HL-60 (cell line): Measurements from ENCODE around the gene UQCRC2.
"Not testable (repeated sequence)": the region's sequence is repeated elsewhere in the genome, so short reads cannot be mapped to it uniquely, and the experiment has no call there.

ENCODE experiments used
- DNase-seq, 2 experiments: peaks; one replicate each; pipeline ENCODE4 v3.0.0-alpha.2; 2010 to 2020; ENCODE audit warnings: low read depth in 1 of 2, low spot score in 1 of 2
- H3K27ac ChIP-seq: fragments of 250-450 bp; sonication (Bioruptor Pico); replicated peaks from 2 replicates; pipeline ENCODE4 v1.5.1; 2020; ENCODE audit warnings: mild to moderate bottlenecking, moderate library complexity
- H3K27me3 ChIP-seq: fragments of 250-450 bp; sonication (Bioruptor Pico); 2 replicates; pipeline ENCODE4 v1.5.1; 2021; ENCODE audit warnings: mild to moderate bottlenecking, moderate library complexity; ENCODE audit not compliant: insufficient read depth, poor library complexity, severe bottlenecking
- H3K4me3 ChIP-seq: replicated peaks from 2 replicates; pipeline ENCODE4 v1.5.1; 2011; ENCODE audit warnings: mild to moderate bottlenecking, control low read depth, low read length; ENCODE audit not compliant: insufficient read depth
- CTCF ChIP-seq: IDR thresholded peaks from one replicate; pipeline ENCODE4 v1.5.1; 2011; ENCODE audit warnings: low read length, control low read depth, inconsistent platforms; ENCODE audit not compliant: insufficient read depth
- GABPA ChIP-seq: IDR thresholded peaks from 2 replicates; pipeline ENCODE4 v1.6.1; 2012; ENCODE audit warnings: low read depth
- POLR2AphosphoS5 ChIP-seq: IDR thresholded peaks from 2 replicates; pipeline ENCODE4 v1.6.1; 2012; ENCODE audit warnings: low read depth
- REST ChIP-seq: IDR thresholded peaks from 2 replicates; pipeline ENCODE4 v1.6.1; 2012; ENCODE audit warnings: low read depth; ENCODE audit not compliant: insufficient replicate concordance
- SPI1 ChIP-seq: IDR thresholded peaks from 2 replicates; pipeline ENCODE4 v1.6.1; 2012; ENCODE audit warnings: low read depth, mild to moderate bottlenecking, borderline replicate concordance

The UQCRC2 gene

DNA sequence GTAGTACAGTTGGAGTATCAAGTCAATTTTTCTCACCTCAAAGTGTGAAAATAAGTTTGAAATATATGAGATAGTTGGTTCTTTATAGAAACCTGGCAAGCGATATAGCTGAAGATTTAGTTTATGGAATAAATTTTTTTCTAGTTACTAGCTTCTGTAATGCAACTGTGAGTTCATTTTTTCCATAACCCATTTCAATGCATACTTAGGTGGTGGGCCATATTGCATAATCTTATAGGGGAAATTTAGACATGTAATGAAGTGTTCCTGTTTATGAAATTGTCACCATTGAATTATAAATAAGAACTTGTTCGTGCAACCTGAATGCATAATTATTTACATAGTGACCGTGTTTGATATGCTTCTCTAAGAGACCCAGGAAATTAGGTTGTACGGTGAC, 63.8 kb downstream of the UQCRC2 start:
- H3K27ac ChIP-seq: no peak overlapping the region
- TF ChIP-seq REST (no peak), POLR2AphosphoS5 (no peak), CTCF (no peak), GABPA (no peak), SPI1 (no peak)
- DNase-seq: no peak
- no peaks in the 10 kb centered on the region for H3K27me3 ChIP-seq
- H3K4me3 ChIP-seq: no peak overlapping the region

DNA sequence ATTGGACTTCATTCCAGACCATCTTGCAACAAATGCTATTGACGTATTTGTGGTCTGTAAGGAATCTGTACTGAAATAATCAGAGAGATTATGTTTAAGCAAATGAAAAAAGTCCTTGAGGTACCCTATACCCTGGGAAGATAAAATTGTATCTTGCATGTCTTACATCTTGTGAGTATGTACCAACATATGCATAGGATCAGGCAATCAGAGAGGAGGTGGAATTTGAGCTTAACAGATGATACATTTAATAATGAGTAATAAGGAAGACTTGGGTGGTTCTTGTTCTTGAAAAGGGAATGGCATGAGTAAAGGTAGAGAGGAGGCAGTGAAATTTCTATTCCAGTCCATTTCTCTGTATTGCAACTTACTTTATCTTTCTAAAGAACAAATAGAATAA, 65.4 kb downstream of the UQCRC2 start:
- TF ChIP-seq REST: no peak
- no peak for TF ChIP-seq GABPA
- TF ChIP-seq POLR2AphosphoS5: no peak
- TF ChIP-seq CTCF: no peak
- TF ChIP-seq SPI1: no peak
- Histone ChIP-seq H3K27ac (no peak overlapping the region), H3K27me3 (no peaks in the 10 kb centered on the region), H3K4me3 (no peak overlapping the region)
- no peak for DNase-seq

DNA sequence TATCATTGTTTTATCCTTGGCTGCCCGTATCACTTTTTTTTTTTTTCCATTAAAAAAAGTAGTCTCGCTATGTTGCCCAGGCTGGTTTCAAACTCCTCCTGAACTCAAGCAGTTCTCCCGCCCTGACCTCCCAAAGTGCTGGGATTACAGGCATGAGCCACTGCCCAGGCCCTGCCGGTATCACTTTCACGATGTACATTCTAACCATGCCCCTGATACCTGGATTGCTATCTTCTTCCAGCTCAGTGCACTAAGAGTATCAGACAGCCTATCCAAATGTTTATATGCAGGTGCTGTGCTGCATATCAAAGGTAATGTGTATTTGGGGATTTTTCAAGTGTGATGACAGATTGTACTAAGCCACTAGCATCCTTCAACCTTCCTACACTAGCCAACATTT, 69.0 kb downstream of the UQCRC2 start:
- no peak for TF ChIP-seq GABPA
- Histone ChIP-seq H3K27ac (no peak overlapping the region), H3K4me3 (no peak overlapping the region), H3K27me3 (no peaks in the 10 kb centered on the region)
- DNase-seq: no peak

- H3K27me3 ChIP-seq: no peaks in the 10 kb centered on the region
- no peak for TF ChIP-seq CTCF
- TF ChIP-seq SPI1: no peak
- TF ChIP-seq GABPA: no peak
- no peak for TF ChIP-seq POLR2AphosphoS5
- TF ChIP-seq REST: no peak
- H3K27ac ChIP-seq: no peak overlapping the region
These were observed 70.3 kb downstream of the UQCRC2 start for GRCh38 chr16:22023505-22023904.

GRCh38 chr16:22024785-22025184, 71.6 kb downstream of the UQCRC2 start:
- not testable (repeated sequence) for H3K27me3 ChIP-seq, H3K27ac ChIP-seq, H3K4me3 ChIP-seq, DNase-seq

More at GRCh38 chr16:22023505-22023904, 70.3 kb downstream of the UQCRC2 start:
- no peak for DNase-seq
- H3K4me3 ChIP-seq: no peak overlapping the region
